ENCODE results near the gene NME3. TPM values are rescaled to one million over a fixed set of nuclear protein-coding genes. Genes with fewer than 3 reads are reported as not detected.

The NME3 gene
- total and polyA plus RNA-seq, 2 of the 4 experiments (the other 2 are of a cell fraction) = 12.7 to 41.2 TPM

GRCh38 chr16:1764971-1765370 lies 6.4 kb downstream of the NME3 start:
- no peak for ATAC-seq (ENCODE audit: low read depth)
- no peak overlapping the region for H2BK20ac ChIP-seq (ENCODE audit: low read depth, low read length)
- H3K27ac ChIP-seq (ENCODE audit: insufficient read depth, low read length) = no peak overlapping the region
- no peaks in the 10 kb centered on the region for H3K4me1 ChIP-seq (ENCODE audit: control insufficient read depth, insufficient read depth, low read length)
- H3K4me2 ChIP-seq (ENCODE audit: low read depth, low read length) = no peak overlapping the region
- peaks cover 77% of the 10 kb centered on the region for H3K36me3 ChIP-seq (ENCODE audit: control insufficient read depth, insufficient read depth, low read length)
- dilution Hi-C loops (cut with HindIII; ENCODE audit: low sequenced_read_pairs, unreplicated experiment) (no loop called here), in situ Hi-C loops (cut with MboI; ENCODE audit: low sequenced_read_pairs) (loop anchor here (5.0 kb wide), 1 partner anchor 53 kb away; no protein-coding TSS in a partner anchor), intact Hi-C loops (cut with micrococcal nuclease) (no loop called here)
- no peaks in the 10 kb centered on the region for H3K9me3 ChIP-seq (ENCODE audit: control insufficient read depth, insufficient read depth, low read length)
- 0 out of 4 replicates have a peak, but pooled peaks cover 0 to 3% of the 10 kb centered on the region in 2 experiments for H3K79me1 ChIP-seq (ENCODE audit: low read depth in 1 of 2, low read length in 2 of 2)
- POLR2A ChIA-PET (ENCODE audit: unreplicated experiment) = no interaction called here
- CTCF ChIA-PET = interaction anchor here (1.3 kb wide), 1 partner anchor 52 kb away, joined by 4 read pairs; no protein-coding TSS in a partner anchor
- no peaks in the 10 kb centered on the region for H3K9me1 ChIP-seq (ENCODE audit: insufficient read depth, low read length)
- no peak overlapping the region for H3K18ac ChIP-seq (ENCODE audit: low read depth, low read length)
- H3K9ac ChIP-seq (ENCODE audit: low read depth, low read length) = no peak overlapping the region
- no peak overlapping the region for H4K5ac ChIP-seq (ENCODE audit: low read depth, low read length)
- no peak overlapping the region for H3K4ac ChIP-seq (ENCODE audit: low read depth, low read length)
- no peak for TF ChIP-seq ELK1 (IDR thresholded peaks at IDR 0.05; ENCODE audit: borderline replicate concordance, low read depth, low read length)
- no peak for TF ChIP-seq FOS (IDR thresholded peaks at IDR 0.05; ENCODE audit: low read depth, low read length)
- TF ChIP-seq RAD21 (IDR thresholded peaks at IDR 0.05; ENCODE audit: low read length) = no peak
- no peak for TF ChIP-seq MAZ (IDR thresholded peaks at IDR 0.05; ENCODE audit: borderline replicate concordance, low read depth, low read length)
- no peak for TF ChIP-seq BHLHE40 (IDR thresholded peaks at IDR 0.05; ENCODE audit: low read depth, low read length)
- TF ChIP-seq CEBPB (IDR thresholded peaks at IDR 0.05; ENCODE audit: low read depth, low read length) = no peak
- TF ChIP-seq SMC3 (IDR thresholded peaks at IDR 0.05; ENCODE audit: low read depth, low read length) = no peak
- no peak for TF ChIP-seq RFX5 (IDR thresholded peaks at IDR 0.05; ENCODE audit: low read depth, low read length)
- TF ChIP-seq USF2 (IDR thresholded peaks at IDR 0.05; ENCODE audit: low read depth, low read length) = no peak
- no peak for TF ChIP-seq CTCF (conservative IDR thresholded peaks at IDR 0.05; ENCODE audit: low read depth, low read length)
- TF ChIP-seq MXI1 (IDR thresholded peaks at IDR 0.05; ENCODE audit: borderline replicate concordance, low read depth, low read length) = no peak
- TF ChIP-seq RCOR1 (IDR thresholded peaks at IDR 0.05; ENCODE audit: insufficient replicate concordance, low read length) = no peak
- no peak for TF ChIP-seq MAFK (IDR thresholded peaks at IDR 0.05; ENCODE audit: low read depth, low read length)
- H3K23ac ChIP-seq (ENCODE audit: low read depth, low read length) = no peak overlapping the region
- no peak overlapping the region for H2AK5ac ChIP-seq (ENCODE audit: low read depth, low read length)
- no peak overlapping the region for H4K91ac ChIP-seq (ENCODE audit: insufficient read depth, low read depth, low read length)
- no peak overlapping the region for H4K8ac ChIP-seq (ENCODE audit: low read depth in 2 of 2, low read length in 2 of 2)
- BruUV-seq (replicated peaks) = no TSS peak
- no peak overlapping the region for H3K56ac ChIP-seq (ENCODE audit: extremely low read depth, insufficient read depth, low read length)
- peaks cover 10% of the 10 kb centered on the region for H4K20me1 ChIP-seq (ENCODE audit: insufficient read depth, low read length)
- H3K4me3 ChIP-seq (ENCODE audit: insufficient read depth, low read depth, low read length) = no peak overlapping the region
- H2BK120ac ChIP-seq (ENCODE audit: low read depth, low read length) = no peak overlapping the region
- DNase-seq = no peak
- WGBS, 2 experiments (ENCODE audit: extremely low coverage in 2 of 2, insufficient read length in 1 of 2) = 96% methylated on average over 12 of the region's 21 CpGs; no CpG with 5 or more reads in 1 of the 2 experiments
- no peaks in the 10 kb centered on the region for H3K27me3 ChIP-seq (ENCODE audit: control insufficient read depth, insufficient read depth, low read length)
- H3K14ac ChIP-seq (replicated peaks; ENCODE audit: low read depth, low read length) = no peak overlapping the region
- no peak overlapping the region for H2AK9ac ChIP-seq (replicated peaks; ENCODE audit: low read depth, low read length, poor library complexity)
- no peak overlapping the region for H2AFZ ChIP-seq (replicated peaks; ENCODE audit: low read length, poor library complexity)
- no peak overlapping the region for H2BK15ac ChIP-seq (ENCODE audit: low read depth, low read length)
- no peak overlapping the region for H2BK5ac ChIP-seq (ENCODE audit: low read depth, low read length, poor library complexity, severe bottlenecking)
